NCI-H446 treated with DMSO at 0.1 percent for 48 hours (cell line): ENCODE measurements around the gene PKNOX2.

Source experiments
- DNase-seq: peaks from one replicate; lab custom pipeline; 2025; lab: John Stamatoyannopoulos, UW

Gene PKNOX2

DNA sequence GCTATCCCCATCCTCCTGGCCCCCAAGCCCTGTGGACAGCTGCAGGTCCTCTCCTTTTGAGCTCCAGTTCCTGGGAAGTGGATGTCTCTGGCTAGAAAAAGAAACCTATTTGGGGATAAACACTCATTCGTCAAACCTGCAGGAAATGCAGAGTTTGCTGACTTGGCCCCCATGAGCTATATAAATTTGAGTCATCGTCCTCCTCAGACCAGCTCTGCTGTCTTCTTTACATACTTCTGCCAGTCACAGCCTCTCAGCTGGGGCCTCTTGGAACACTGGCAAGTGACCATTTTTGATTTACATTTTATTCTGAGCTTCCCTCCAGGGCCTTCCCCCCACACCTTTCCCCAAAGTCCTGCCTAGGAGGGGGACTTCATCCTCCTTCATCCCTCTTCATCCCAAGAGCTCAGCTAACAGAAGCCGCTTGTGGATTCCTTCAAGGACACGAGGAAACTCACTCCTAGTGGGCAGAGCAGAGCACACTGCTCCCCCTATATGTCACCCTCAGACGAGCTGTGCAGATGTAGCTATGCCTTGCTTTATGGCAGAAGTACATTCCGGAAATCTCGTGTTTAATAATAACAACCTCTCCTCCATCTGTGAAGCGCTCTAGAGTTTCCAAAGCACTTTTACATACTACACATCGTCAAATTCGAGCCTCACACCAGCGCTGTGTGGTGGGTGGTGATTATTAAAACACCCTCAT, 199.7 kb downstream of the PKNOX2 start:
- DNase-seq = no peak

DNA sequence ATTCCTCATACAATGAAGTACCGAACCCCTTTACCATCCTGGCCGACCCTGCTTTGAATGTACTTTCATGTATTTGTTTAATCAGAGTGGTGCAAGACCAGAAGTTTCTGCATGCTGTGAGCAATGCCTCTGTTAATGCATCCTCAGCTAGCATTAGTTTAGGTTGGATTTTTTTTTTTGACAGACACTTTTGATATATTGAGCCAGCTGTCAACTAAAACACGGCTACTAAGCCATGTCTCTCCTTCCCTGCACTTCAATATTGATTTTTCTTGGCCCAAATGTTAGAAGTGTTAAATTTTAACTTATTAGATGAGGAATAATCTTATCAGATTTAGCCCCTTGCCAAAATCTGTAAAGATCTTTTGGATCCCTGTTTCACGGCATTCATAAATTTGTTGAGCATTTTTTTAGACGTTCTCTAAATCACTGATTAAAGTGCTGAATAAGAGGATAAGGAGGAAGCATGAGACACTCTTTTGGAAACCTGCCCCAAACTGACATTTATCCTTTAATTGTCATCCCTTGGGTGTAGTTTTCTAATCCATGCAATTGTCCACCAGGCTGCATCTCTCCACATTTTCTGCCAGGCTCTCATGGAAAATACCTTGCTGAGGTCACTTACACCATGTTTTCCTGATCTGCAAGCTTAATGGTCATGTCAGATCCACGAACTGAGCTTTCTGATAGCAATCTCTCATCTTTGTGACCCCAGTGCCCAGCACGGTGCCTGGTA, 200.8 kb downstream of the PKNOX2 start:
- DNase-seq = no peak

DNA sequence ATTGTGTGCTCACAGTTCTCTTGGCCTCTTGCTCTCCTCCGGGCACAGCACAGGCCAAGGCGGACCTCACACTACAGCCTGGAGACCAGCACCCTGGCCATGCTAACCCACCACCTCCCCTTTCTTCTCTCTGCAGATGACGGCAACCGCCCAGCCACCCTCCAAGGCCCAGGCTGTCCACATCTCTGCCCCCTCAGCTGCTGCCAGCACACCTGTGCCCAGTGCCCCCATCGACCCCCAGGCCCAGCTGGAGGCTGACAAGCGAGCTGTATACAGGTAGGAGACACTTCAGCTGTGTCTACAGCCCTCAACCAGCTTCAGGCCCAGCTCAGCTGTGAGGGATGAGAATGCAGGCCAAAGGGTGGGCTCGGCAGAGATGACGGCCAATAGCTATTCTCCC, 203.2 kb downstream of the PKNOX2 start:
- DNase-seq = no peak

DNA sequence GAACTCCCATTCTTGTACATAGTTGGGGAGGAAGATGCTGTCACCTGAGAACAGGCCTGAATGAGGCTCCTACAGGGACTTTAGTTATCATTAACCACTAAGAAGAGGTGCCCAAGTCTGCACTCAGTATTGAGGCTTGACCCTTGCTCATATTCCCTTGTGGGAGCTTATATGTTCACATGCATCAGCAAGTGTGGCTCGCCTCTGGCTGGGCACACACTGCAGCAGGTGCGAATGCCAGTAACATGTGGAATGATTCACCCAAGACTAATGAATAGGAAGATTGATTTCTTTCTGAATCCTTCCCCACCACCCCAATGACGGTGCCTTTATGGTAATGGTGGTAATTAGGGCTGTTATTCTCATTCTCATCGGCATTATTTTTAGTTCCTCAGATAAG, 204.2 kb downstream of the PKNOX2 start:
- DNase-seq = no peak

DNA sequence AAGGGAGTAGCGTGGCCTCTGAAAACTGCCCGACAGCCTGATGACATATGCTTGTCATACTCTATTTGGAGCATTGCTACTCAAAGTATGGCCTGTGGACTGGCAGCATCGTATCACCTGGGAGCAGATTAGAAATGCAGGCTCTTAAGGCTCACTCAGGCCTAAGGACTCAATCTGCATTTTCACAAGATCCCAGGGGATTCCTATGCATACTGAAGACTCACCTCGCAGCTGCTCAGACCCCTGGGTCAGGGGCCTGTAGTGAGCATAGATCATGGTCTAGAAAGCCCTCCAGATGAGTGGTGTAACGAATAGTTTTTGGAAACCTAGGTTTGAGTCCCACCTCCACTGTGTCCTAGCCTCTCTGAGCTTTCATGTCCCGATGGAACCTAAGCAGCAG, 205.3 kb downstream of the PKNOX2 start:
- DNase-seq = no peak

DNA sequence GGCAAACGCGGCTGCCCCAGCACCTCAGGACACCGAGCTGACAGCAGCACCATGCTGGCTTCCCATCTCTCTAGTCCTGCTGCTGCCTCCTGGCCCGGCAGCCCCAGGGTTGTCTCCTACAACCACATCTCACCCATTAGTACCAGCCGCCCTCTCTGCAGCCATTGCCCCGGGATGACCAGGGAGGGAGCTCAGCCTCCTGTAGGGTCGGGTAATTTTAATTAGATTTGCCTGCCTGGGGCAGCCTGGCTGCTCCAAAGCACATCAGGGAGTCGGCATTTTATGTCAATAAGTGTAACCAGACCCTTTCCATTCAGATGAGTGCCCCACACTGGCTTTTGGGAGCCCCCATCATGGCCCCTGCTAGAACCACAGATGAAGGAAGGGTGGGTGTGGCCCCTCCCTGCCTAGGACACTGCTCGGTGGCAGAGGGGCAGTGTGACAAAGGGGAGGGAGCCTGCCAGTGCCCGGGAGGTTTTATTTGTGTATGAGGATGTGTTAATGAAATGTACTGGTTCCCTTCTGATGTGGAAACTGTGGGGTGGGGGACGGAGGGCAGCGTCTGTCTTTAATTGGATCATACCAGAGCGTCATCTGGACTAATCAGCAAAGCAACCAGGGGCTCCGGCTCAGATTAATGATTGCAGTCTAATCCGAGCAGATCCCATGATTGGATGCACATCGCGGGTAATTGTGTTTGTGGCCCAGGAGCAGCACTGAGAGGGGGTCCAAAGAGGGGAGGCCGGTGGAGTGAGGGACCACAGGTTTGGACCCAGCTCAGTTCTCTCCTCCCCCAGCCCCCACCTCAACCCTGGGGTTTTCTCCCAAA, 206.2 kb downstream of the PKNOX2 start:
- DNase-seq = no peak

DNA sequence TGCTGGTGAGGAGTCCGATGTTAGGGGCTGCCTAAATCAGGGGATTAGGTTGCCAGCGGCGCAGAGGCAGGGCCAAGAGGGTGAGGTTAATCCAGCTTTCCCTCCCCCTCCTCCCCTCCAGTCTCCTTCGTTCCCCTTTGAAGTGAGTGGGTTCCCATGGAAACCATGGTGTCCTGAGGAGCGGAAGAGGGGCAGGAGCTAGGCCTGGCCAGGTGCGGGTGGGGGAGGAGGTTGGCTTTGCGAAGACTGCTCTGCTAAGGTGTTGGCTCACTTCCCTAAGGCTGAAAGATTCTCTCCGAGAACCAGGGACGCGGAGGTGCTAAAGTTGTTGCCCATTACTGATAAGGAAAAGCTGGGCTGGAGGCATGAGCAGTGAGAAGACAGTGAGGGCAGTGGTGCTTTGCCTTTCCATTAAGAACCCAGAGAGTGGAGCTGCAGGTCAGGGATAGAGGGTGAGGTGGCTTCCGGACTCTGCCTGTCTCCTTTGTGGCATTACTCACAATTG, 206.9 kb downstream of the PKNOX2 start:
- no peak for DNase-seq

DNA sequence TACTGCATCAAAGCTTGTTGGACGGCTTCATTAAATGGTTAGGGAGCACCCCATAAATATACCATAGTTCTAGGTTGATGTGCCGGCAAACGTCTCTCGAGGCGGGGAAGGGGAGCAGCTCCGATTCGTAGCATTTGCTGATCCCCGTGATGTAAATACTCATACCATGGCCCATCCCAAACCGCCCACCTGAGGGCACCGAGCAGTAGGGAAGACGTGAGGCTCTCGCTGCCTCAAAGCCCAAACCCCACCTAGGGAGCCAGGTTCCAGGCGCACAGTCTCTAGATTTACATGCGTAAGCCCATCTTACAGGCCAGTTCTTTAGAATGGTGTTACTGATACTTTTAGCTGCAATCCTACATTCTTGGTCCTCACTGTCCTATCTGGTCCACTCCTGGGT, 207.5 kb downstream of the PKNOX2 start:
- no peak for DNase-seq

DNA sequence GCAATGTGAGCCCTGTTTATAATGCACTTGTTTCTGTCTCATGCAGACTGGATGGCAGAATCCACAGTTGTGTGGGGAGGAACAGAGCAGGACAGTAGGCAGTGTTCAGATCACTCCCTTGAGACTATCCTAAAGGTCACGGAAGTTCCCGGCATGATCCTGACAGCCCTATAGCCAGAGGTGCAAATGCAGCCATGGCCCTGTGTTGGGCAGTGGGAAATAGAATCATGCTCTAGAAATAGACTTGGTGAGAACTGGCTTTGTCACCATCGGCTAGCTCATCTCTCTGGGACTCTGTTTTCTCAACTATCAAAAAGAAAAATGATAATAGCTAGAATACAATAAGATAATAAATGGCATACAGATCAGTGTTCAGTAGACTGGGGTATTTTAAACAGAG, 208.4 kb downstream of the PKNOX2 start:
- no peak for DNase-seq

DNA sequence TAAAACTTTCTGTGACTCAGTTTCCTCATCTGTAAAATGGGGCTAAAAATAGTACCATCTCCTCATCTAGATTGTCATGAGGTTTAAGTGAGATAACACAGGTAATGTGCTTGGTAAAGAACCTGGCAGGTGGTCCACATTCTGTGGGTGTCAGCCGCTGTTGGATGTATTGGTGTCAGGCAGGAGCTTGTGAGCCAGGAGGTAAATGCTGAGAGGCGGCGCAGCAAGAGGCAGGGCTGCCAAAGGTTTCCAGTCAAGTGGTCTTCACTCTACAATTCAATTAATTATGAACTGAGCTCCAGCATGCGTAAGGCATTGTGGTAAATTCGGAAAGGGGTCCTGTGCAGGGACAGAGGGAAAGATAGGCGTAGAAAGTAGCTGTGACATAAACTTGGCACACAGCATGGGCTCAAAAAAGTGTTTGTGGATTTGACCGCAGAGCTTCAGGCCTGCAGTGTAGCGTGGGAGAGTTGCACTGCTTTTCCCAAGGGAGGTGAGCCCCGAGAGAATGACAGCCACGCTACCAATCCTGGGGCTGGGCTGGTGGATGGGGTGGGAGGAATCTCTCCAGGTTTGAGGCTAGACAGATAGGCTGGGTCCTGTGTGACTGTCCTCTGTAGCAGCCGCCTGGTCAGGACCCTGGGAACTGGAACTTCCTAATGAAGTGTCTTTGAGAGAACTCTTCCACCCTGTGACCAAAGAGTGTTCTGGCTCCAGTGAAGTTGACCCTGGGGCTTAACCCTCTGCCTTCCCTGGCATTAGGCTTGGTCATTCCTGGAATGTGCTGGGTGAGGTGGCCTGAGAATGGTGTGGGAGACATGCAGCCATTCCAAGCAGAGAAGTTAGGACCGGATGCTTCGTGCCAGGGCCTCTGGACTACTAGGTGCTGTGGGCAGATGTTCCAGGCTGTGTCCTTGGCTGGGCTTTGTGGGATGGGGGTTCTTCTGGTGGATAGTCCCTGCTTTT, 209.2 kb downstream of the PKNOX2 start:
- DNase-seq = no peak

DNA sequence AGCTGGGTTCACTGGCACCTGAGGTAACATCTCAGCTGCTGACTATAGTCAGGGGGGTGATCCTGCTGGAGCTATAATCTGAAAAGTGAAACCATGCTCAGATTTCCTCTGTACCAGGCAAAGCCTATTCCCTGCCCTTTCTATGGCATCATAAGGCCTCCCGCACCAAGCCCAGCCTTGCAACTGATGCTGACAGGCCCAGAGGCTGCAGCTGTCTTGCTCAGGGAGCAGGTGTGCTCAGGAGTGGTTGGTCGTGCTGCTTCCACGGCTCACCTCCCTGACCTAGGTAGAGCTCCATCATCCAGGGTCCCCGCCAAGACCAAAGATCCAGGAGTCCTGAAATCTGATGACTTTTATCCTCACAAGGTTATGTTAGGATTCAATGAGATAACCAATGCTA, 209.8 kb downstream of the PKNOX2 start:
- DNase-seq = no peak

DNA sequence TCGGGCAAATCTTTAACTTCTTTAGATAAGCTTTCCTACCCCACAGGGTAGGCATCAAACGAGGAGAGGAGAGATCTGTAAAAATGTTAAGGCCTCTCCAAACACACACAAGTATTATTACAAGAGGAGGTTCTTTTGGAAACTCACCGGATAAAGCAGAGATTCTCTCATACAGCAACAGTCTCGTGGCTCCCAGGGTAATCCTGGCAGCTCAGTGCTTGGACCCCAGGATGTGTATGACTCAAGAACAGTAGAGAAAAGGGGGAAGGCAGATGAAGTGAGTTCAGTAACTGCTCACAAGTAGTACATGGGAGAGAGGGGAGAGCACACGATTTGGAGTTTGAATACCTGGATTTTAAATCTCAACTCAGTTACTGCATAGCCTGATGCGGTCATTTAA, 210.6 kb downstream of the PKNOX2 start:
- no peak for DNase-seq

DNA sequence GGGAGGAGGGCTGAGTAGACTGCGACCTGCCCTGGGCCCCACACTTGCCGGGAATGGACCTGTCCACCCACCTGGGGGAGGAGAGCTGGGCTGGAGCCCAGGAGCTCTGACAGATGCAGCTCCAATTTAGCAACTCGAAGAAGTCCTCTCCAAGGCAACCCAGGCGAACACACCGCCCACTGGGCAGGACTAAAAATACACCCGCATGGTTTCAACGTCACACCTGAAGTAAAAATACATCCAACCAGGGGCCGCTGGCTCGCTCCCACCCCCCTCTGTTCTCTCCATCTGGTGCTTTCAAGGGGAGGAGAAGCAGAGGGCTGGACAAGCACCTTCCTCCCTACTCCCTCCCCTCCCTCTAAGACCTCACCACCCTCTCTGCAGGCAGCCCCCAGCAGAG, 211.6 kb downstream of the PKNOX2 start:
- peak; percentile 32 for DNase-seq

DNA sequence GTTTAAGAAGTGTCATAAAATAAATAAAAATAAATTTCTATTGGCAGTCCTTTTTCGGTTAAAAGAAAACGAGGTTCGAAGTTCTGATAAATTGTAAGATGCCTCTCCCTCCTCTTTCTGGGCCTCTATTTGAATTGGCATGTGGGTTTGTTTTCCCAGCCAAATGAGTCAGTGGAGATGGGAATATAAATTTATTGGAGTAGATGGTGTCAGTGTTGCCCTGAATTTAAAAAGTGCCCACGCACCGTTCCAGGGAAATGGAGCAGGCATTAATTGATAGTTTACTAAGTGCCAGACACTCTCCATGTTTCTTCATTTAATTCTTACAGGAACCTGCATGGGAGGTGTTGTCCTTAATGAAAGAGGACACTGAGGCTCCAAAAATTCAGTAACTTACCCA, 212.3 kb downstream of the PKNOX2 start:
- DNase-seq = peak; percentile 1

DNA sequence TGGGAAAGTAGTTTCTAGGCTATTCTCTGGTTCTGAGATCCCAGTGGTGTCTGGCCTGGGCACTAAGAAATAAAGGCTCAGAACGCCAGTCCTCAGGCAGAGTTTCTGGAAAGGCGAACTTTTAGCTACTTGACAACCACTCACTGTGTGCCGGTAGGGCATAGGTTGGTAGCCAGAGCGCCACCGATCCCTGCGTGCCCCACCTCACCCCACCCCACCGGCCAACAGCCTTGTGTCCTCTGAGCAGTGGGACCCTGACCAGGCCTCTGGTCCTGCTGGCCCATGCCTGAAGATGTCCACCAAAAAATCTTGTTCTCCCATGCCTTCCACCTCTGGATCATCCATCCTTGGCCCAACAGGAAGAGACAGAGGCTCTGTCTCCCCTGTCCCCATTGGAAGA, 213.5 kb downstream of the PKNOX2 start:
- no peak for DNase-seq

DNA sequence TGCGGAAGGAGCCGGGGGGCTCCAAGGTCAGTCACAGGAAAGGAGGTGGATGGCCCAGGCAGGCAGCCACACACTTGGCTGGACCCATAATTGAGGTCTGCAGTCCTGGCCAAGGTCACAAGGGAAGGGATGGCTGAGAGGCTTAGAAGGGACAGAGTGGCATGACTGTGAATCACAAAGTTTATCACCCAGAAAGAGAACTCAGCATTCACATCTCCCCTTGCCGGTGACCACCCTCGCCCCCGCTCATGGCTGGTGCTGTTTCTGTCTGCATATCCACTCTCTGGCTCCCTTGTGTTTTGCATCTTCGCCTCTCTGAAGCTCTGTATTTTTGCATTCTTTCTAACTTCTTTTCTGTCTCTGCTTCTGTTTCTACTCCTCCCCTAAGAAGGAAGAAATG, 214.0 kb downstream of the PKNOX2 start:
- no peak for DNase-seq

DNA sequence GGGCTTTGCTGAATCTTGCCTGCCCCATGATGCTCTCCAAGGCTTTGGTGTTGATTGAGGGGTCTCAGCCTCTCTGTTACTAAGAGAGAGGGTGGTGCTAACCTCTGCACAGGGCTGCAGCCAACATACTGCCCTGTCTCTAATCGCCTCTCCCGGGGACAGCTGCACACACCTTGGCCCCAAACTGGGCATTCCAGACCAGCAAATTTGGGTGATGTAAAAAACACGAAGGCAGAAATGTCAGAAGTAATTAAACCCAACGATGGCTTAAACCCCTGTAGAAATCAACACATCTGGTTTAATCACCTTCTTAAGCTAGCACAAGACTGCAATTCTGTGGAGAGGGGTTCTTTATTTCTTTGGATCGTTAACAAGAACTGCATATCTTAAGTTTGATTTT, 215.0 kb downstream of the PKNOX2 start:
- DNase-seq = no peak

DNA sequence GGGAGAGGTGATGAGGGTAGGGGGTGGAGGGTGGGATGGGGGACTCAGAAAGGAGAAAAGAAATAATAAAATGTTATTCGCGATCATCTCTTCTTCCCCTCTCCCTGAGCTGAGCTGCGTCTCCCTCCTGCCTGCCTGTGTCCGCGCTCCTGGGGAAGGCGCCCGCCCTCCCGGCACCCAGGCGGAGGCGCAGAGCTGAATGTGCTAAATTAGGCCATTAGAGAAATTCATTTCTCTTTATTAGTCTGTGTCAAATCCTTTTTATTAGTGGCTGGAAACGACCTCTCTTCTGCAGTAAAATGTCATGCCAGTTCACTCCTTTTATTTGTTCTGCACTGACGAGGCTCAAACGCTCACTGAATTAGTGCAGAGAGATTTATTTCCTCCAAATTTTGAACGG, 215.4 kb downstream of the PKNOX2 start:
- DNase-seq = no peak

DNA sequence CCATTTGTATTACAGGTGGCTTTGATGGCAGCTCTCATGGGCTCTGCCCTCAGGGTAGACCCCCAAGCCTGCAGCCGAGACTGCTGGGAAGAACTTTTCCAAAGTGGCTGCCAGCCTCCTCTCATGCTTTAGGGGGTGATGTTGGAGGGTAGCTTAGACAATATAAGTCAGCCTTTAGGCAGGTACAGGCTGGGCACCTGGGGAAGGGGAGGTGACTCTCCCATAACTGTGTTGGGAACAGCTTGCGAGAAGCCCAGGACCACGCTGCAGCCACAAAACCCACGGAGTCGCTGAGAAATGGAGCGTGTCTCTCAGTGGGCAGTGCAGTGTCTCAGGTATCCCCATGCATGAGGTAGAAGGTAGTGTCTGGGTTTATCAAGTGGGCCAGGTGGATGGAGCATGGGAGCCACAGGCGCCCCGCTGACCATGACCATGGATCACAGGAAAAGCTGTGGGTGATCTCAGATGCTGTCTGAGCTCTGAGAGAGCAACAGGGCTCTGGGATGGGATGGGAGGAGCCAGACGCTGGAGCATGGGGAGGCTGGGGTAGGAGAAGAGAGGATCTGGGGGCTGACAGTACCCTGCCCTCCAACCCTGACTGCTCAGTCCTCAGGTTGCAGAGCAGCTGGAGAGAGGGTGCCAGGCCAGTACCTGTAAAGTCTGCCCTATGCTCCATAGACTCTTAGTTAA, 216.3 kb downstream of the PKNOX2 start:
- DNase-seq = no peak

DNA sequence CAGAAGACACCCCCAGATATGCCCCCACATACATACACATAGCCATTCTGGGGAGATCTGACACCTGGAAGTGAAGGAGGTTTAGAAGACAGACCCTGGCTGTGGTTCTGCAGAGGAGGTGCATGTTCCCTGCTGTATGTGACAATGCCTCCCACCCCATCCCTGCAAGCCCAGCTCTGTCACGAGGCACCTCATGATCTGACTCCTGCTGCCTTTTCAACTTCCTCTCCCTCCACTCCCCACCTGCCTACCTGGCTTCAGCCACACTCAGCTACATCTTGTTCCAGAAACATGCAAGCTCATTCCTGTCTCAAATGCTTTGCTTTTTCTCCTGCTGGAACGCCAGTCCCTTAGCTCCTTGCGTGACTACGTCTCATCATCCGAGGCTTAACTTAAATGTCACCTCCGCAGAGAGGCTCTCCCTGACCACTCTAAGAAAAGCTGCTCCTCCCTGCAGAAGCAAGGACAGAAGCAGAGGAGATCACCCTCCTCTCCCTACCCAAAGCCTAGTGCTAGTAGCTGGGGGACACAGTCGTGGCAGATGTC, 217.0 kb downstream of the PKNOX2 start:
- DNase-seq = no peak

DNA sequence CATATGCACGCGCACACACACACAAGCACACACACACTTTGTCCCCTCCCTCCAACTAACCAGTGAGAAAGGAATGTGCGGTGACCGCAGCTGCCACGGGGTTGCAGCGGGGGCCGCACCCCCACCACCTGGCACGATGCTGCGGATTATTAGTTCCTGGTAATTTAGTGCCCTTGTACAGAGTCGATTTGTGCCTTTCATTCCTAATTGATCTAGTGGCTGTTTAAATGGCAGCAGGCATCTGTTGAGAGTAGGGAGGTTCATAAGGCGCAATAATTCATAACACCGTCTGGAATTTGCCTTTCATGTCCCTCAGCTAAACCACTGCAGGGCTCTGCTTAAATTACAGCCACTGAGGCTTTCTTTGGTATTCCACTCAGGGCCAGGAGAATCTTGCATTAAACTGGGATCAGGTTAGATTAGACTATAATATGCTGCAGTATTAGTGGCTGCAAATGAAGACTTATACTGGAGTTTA, 217.8 kb downstream of the PKNOX2 start:
- no peak for DNase-seq
